ENCODE results near the gene RHOBTB1.

GRCh38 chr10:60958892-60959601 is 15.1 kb upstream of the RHOBTB1 start:
- TF ChIP-seq CTCF (IDR thresholded peaks at IDR 0.05): no peak
- no peak for TF ChIP-seq ZFX (IDR thresholded peaks at IDR 0.05; ENCODE audit: borderline replicate concordance)

All from 22Rv1 (cell line).